Measurements from ENCODE around the gene ENHO. TPM values are rescaled to one million over a fixed set of nuclear protein-coding genes. Genes with fewer than 3 reads are reported as not detected.

ENHO gene
- total RNA-seq (ENCODE audit: low replicate concordance), result 0.12 TPM in 1 of 2 replicates, not detected in the other

DNA sequence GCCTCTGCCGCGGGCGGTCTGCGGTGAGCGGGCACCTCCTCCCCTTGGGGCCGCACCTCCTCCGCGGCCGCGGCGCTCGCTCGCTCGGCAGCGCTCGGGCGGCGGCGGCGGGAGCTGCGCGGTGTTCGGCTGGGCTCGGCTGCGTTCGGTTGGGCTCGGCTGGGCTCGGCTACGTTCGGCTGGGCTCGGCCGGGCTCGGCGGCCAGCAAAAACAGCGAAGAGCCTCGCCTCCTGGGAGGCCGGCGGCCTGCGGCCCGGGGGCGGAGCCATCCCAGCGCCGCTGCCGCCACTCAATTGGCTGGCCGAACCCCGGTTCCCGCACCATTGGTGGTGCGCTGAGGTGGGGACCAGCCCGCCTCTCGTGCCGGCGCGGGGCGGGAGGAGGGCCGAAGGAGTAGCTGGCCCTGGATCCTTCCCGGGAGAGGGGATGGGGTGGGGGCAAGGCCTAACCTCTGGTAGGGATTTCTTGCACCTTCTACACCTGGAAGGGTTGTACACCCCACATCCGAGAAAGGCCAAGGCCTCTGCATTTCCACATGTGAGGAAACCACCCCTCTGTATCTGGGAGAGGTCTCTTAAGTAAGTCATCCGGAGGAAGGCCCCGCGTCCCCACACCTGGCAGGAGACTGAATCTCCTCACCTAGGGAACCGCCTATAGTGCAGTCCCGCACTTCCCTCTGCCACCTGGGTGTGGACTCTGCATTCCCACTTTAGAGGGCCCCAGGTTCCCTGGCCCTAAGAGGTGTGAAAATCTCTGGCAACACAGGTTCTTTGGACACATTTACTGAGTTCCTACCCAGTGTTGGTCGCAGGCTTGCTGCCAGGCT, at the start of gene ENHO:
Gene ENHO, minus strand, starts transcription at position 20 of the 827 bp plus-strand sequence. CDS start 1,295 bp downstream, outside the sequence.

Other genes with a start within 250 kb of the ENHO start
- 0.35 and 0.68 TPM in 2 replicates for gene KIF24, start 193.7 kb downstream of the ENHO start, total RNA-seq (ENCODE audit: low replicate concordance)
- gene NUDT2, start 193.4 kb downstream of the ENHO start, total RNA-seq (ENCODE audit: low replicate concordance), result 27.5 and 33.8 TPM in 2 replicates
- gene MYORG, start 146.1 kb downstream of the ENHO start, total RNA-seq (ENCODE audit: low replicate concordance), result 0.35 and 0.83 TPM in 2 replicates
- 3.0 and 5.7 TPM in 2 replicates for gene FAM219A, start 64.4 kb downstream of the ENHO start, total RNA-seq (ENCODE audit: low replicate concordance)
- gene DNAI1, start 64.2 kb downstream of the ENHO start, total RNA-seq (ENCODE audit: low replicate concordance), result not detected in 2 replicates
- 0.12 TPM in 1 of 2 replicates, not detected in the other for gene CNTFR, start 66.7 kb upstream of the ENHO start, total RNA-seq (ENCODE audit: low replicate concordance)
- gene RPP25L, start 89.1 kb upstream of the ENHO start, total RNA-seq (ENCODE audit: low replicate concordance), result 11.1 and 20.6 TPM in 2 replicates
- 152 and 161 TPM in 2 replicates for gene DCTN3, start 97.5 kb upstream of the ENHO start, total RNA-seq (ENCODE audit: low replicate concordance)
- 0.08 TPM in 1 of 2 replicates, not detected in the other for gene ARID3C, start 106.1 kb upstream of the ENHO start, total RNA-seq (ENCODE audit: low replicate concordance)
- 40.1 and 41.3 TPM in 2 replicates for gene SIGMAR1, start 114.8 kb upstream of the ENHO start, total RNA-seq (ENCODE audit: low replicate concordance)
- gene GALT, start 123.7 kb upstream of the ENHO start, total RNA-seq (ENCODE audit: low replicate concordance), result 25.7 and 33.1 TPM in 2 replicates
- 16.5 and 23.9 TPM in 2 replicates for gene IL11RA, start 129.2 kb upstream of the ENHO start, total RNA-seq (ENCODE audit: low replicate concordance)
- 0.47 TPM in 1 of 2 replicates, not detected in the other for gene CCL27, start 139.7 kb upstream of the ENHO start, total RNA-seq (ENCODE audit: low replicate concordance)
- not detected in 2 replicates for gene CCL19, start 168.3 kb upstream of the ENHO start, total RNA-seq (ENCODE audit: low replicate concordance)
- not detected in 2 replicates for gene CCL21, start 187.1 kb upstream of the ENHO start, total RNA-seq (ENCODE audit: low replicate concordance)